T1000 (cell line): Measurements from ENCODE around the gene GRK1.
"Not testable (repeated sequence)": the region's sequence is repeated elsewhere in the genome, so short reads cannot be mapped to it uniquely, and the experiment has no call there.

ENCODE experiments used
- DNase-seq: peaks from one replicate; lab custom pipeline; 2025; ENCODE audit warnings: mixed read lengths; lab: John Stamatoyannopoulos, UW

GRK1 gene

DNA sequence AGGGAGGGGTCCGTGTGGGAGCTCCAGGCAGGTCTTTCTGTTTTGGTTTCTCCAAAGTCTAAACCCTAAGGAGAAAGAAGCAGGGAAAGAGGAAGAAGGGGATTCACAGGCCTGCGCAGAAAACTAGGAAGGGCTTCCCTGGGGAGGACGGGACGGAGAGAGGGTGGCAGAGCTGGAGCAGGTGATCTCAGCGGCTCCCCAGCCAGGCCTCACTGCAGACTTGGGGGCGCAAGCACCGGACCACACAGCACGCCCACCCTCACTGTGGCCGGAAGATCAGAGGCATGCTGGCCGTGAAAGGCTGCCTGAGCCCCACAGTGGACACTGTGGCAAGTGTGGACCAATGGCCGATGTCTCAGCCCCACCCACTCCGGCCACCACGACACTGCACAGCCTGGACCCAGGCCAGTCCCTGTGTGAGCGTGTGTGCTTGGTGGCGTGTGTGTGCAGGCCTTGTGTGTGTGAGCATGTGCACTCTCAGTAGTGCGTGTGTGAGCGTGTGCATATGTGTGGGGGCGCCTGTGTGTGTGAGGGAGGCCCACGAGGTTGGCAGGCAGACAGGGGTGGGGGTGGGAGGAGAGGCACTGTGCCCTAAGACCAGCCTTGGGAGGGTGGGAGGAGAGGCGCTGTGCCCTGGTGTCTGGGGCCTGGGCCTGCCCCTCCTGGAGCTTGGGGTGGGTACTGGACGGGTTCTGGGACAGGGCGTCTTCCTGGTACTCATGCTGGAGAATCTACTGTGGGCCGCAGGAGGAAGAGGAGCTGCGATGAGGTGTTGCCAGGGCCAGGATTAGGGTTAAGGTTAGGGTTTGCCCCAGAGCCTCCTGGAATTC lies 76.6 kb downstream of the GRK1 start:
- no peak for DNase-seq

- DNase-seq, result no peak
Measured at GRCh38 chr13:113744197-113745000, 77.4 kb downstream of the GRK1 start.

DNA sequence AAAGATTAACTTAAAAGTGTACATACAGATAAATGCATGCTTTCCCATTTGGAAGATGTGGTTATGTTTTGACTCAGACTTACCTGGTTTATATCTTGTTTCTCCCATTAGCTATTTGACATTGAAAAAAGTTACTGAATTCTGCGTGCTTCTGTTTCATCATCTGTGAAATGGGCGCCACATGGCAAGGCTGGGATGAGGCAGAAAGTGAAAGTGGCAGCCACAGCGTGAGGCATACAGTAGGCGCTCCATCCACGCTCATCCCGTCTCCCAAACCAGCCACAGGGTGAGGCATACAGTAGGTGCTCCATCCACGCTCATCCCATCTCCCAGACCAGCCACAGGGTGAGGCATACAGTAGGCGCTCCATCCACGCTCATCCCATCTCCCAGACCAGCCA lies 78.0 kb downstream of the GRK1 start:
- DNase-seq, result no peak

- DNase-seq, result not testable (repeated sequence)
Measured at GRCh38 chr13:113745500-113746142, 78.6 kb downstream of the GRK1 start.

- DNase-seq, result no peak
Measured at GRCh38 chr13:113746143-113746525, 79.1 kb downstream of the GRK1 start.

DNA sequence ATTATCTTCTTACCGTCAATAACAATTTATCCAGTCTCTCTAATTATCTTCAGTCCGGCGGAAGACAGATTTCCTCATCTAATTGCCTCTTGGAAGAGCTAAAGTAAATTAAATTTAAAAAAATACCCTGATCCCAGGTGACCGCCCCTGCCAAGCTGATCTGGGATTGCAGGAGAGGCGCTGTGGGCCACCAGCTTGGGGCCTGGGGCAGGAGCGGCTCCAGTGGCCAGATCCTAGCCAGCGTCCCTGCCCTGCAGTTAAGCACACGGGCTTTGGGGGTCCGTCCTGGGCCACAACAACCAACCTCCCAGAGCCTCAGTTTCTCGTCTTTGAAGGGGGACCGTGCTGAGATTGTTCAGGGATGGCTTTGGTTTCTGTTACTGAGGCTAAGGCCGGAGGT lies 79.7 kb downstream of the GRK1 start:
- no peak for DNase-seq

DNA sequence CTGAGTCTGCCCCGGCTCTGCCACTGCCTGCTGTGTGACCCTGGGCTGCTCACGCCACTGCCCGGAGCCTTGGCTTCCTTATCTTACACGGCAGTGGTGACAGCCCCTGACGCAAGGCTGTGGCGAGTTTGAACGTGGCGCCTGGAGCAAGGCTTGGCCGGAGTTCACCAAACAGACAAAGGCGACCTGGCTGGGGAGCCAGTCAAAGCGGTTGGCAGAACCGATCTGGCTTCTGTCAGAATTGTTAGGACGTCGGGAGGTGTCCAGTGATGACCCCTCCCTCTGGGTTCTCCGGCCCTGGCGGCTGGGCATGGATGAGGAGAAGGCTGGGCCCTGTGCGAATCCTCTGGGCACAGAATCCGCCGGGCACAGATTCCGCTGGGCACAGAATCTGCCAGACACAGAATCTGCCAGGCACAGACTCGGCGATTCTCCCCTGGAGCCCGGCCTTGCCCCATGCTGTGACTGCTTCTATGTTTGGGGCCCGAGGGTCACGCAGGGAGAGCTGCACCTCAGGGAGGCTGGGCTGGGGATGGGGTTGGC lies 80.3 kb downstream of the GRK1 start:
- DNase-seq, result no peak

- DNase-seq, result no peak
Measured at GRCh38 chr13:113748101-113748861, 81.3 kb downstream of the GRK1 start.

- DNase-seq, result no peak
Measured at GRCh38 chr13:113748862-113749451, 81.9 kb downstream of the GRK1 start.

- no peak for DNase-seq
Measured at GRCh38 chr13:113749507-113749906, 82.5 kb downstream of the GRK1 start.

DNA sequence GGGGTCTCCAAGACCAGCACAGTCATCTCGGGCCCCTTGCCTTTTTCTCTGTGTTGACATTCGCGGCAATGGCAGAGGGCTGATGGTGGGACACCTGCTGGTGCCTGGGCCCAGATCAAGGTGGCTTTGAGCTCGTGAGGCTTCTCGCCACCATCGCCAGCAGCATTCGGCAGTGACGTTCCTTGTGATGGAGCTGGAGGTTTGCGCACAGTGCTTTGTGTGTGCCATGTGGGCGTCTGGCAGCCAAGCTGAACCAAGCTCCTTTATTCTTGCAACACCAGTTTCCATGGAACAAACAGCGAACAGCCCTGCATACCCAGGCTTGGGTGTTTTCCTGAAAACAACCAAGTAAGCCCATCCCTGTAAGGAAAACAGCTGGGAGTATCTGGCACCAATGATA lies 82.9 kb downstream of the GRK1 start:
- no peak for DNase-seq

- DNase-seq, result no peak
Measured at GRCh38 chr13:113750554-113751399, 83.8 kb downstream of the GRK1 start.

DNA sequence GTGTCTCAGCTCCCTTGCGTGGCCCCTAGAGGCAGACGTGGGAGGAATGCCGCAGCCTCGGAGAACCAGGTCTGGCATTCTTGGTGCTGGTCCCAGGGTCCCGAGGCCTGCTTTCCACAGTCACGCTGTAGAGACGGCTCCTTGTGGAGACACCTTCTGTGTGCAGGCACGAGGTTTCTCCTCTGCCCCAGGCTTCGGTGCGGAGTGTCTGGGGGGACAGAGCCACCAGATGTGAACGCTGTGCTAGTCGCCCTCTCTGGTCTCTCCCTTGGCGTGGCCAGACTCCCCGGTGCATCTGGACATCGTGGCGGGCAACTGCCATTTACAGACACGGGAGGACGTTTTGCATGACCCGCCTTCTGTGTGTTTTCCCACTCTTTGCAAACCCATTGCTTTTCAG lies 84.5 kb downstream of the GRK1 start:
- DNase-seq, result no peak

- not testable (repeated sequence) for DNase-seq
Measured at GRCh38 chr13:113752211-113752986, 85.4 kb downstream of the GRK1 start.

GRCh38 chr13:113753171-113753570 lies 86.2 kb downstream of the GRK1 start:
- no peak for DNase-seq

DNA sequence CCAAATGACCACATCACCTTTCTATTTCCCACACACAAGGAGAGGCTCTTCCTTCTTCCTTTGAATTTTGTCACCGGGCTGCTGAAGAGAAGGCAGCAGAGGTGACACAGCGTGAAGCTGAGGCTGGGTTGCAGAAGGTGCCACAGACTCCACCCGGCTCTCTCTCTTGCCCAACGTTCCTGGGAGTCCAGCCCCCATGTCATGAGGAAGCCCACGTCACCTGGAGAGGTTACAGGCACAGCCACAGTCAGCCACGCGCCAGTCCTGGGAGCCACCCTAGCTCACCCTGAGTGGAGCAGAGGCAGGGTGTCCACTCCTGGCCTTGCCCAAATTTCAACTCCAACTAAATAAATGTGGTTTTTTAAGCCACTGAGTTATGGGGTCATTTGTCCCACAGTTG lies 87.2 kb downstream of the GRK1 start:
- no peak for DNase-seq

GRCh38 chr13:113754691-113755090 lies 87.7 kb downstream of the GRK1 start:
- no peak for DNase-seq

DNA sequence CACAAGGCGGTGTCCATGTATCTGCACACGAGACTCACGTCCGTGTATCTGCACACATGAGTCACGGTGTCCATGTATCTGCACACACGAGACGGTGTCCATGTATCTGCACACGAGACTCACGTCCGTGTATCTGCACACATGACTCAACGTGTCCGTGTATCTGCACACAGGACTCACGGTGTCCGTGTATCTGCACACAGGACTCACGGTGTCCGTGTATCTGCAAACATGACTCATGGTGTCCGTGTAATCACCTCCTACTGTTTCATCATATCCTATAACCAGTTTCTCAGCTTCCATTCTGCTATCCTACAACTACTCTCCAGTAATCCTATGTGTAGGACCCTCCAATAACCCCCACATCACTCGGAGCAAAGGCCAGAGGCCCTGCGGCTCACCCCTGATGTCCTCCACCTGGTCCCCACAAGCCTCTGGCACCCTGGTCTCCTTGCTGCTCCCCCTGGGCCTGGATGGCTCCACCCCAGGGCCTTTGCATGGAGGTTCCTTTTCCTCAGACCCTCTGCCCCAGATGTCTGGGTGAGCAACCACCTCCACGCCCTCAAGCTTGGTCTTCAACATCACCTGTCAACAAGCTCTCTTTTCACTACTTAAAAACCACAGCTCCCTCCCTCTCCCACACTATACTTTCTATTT lies 89.5 kb downstream of the GRK1 start:
- no peak for DNase-seq
